ENCODE results near the gene SINHCAF.

GRCh38 chr12:31310488-31310887 lies 15.5 kb downstream of the SINHCAF start:
- no peak for TF ChIP-seq REST (IDR thresholded peaks at IDR 0.05; ENCODE audit: borderline replicate concordance)
- no peak for TF ChIP-seq CTCF (IDR thresholded peaks at IDR 0.05; ENCODE audit: poor library complexity, severe bottlenecking)
- TF ChIP-seq EZH2 (IDR thresholded peaks at IDR 0.05; ENCODE audit: borderline replicate concordance, insufficient read depth, low read length, poor library complexity, severe bottlenecking) = no peak
- no peak for TF ChIP-seq POLR2AphosphoS5 (IDR thresholded peaks at IDR 0.05)
- no peak for TF ChIP-seq RAD21 (conservative IDR thresholded peaks at IDR 0.05)
- no peak for TF ChIP-seq EP300 (conservative IDR thresholded peaks at IDR 0.05; ENCODE audit: poor library complexity, severe bottlenecking)

Data from neural cell (in vitro differentiated cells).